NCI-H2107 treated with DMSO at 0.1 percent for 48 hours (cell line): ENCODE measurements around the gene LGI2.
"Not testable (repeated sequence)": the region's sequence is repeated elsewhere in the genome, so short reads cannot be mapped to it uniquely, and the experiment has no call there.

Experiments used
- DNase-seq: peaks from one replicate; lab custom pipeline; 2025; ENCODE audit not compliant: unreplicated experiment; lab: John Stamatoyannopoulos, UW

LGI2 gene

DNA sequence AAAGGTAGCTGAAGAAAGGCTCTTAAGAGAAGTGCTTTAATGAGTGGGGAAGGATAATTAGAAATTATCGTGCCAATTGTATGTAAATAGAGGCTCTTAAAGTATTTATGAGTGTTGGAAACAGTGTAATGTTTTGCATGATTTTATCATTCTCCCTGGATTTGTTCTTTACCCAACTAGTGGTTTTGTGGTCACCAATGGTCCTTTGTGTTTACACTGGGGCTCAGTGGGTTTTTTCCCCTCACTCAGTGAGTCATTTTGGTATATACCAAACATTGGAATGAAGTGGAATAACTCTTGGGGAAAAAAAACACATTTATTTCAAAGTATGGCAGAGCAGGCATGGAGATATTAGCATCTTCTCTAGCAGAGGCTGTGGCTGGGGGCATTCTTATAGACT is 20.8 kb upstream of the LGI2 start:
- DNase-seq = no peak

- DNase-seq = no peak
These were observed 19.8 kb upstream of the LGI2 start for GRCh38 chr4:25050370-25051078.

GRCh38 chr4:25043548-25043947 is 12.8 kb upstream of the LGI2 start:
- no peak for DNase-seq

DNA sequence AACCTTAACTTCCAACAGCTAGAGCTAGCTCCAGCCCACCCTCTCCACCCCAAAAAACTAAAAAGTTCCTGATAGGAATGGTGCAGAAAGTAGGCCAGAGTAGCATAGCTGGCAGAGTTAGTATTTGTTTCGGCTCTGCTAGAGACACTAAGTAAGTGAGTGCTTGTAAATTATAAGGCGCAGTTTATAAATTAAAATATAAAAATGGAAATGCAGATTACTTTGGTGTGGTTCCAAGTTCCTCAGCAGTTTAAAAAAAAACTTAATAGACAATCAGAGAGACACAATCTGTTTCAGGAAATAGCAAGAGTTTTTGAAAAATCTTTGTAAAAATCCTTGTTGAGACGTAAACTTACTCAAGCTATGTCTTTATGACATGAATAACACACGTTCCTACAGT is 2.8 kb upstream of the LGI2 start:
- DNase-seq = no peak

- no peak for DNase-seq
These were observed 1.4 kb upstream of the LGI2 start for GRCh38 chr4:25032126-25032525.

GRCh38 chr4:25031077-25031621 is 403 bp upstream of the LGI2 start:
- DNase-seq = no peak

- no peak for DNase-seq
These were observed 1.1 kb downstream of the LGI2 start for GRCh38 chr4:25029479-25030276.

GRCh38 chr4:25028851-25029250 is 1.9 kb downstream of the LGI2 start:
- no peak for DNase-seq

DNA sequence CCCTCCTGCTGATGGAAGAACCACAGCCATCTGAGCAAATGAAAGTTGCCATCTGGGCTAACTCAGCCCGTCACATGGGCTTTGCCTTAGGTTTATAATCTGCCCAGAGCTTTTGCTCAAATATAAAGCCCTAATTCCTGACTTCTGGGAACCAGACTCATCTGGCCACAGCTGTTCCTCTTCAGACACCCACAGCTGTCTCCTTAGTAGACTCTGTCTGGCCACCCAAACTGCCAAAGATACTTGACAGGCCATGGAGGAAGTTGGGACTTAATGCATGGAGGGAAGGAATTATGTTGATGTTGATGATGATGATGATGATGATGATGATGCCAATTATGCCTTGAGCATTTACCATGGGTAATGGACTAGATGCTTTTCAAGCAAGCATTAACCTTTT is 8.0 kb downstream of the LGI2 start:
- DNase-seq = no peak

DNA sequence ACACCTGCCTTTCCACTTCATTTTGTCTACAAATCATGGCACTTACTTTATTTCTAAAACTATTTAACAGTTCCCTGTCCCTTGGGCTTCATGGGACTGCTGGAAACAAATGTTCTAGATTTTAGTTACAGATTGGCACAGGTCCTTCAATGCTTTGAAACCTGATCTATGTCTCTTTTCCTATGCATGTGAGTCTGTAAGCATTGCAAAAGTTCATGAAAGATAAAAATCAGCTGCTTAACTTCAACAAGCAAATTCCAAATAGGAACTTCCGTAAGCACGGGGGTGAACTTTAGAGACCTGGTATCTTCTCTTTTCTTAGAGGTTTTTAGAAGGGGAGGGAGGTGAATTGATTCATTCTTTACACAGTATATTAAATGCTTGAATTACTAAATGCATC is 9.5 kb downstream of the LGI2 start:
- peak; percentile 45 for DNase-seq

GRCh38 chr4:25020236-25020635 is 10.5 kb downstream of the LGI2 start:
- DNase-seq = no peak

DNA sequence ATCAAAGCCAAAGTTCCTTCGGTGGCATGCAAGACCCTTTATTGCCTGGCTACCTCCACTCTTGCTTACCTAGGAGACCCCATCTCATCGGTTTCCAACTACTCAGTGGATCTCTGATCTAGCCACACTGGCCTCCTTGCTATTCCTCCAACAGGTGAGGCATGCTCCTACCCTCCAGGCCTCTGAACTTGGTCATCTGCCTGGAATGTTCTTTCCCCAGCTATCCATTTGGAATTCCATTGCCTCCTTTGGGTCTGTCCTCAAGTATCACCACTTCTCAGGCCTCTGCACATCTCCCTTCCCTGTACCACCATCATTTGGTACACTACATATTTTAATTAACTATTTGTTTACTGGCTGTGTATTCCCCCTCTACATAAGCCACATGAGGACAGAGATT is 11.2 kb downstream of the LGI2 start:
- no peak for DNase-seq

DNA sequence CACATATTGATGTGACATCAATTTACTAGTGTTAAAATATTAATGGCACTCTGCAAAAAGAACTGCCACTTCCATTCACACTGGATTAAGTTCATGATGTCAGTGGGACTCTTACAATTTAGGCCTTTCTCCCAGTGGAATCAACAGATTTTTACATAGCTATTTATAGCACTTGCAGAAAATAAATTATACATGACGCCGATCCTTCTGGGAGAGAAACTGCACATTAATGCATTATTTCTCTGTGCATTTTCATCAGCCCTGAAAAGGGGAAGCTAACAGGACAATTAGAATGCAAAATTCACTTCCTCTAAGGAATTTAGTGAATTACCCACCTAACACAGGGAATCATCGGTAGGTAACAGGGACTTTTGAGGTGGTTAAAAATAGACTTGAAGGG is 15.7 kb downstream of the LGI2 start:
- DNase-seq = no peak

DNA sequence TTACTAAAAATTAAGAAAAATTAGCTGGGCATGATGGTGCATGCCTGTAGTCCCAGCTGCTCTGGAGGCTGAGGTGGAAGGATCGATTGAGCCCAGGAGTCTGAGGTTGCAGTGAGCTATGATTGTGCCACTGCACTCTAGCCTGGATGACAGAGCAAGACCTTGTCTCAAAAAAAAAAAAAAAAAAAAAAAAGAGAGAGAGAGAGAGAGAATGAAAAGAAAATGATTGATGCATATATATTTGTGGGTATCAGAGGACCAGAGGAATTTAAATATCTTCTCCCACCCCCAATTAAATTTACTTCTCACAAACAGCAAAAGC is 16.1 kb downstream of the LGI2 start:
- DNase-seq = not testable (repeated sequence)

GRCh38 chr4:25013756-25014661 is 16.7 kb downstream of the LGI2 start:
- no peak for DNase-seq

DNA sequence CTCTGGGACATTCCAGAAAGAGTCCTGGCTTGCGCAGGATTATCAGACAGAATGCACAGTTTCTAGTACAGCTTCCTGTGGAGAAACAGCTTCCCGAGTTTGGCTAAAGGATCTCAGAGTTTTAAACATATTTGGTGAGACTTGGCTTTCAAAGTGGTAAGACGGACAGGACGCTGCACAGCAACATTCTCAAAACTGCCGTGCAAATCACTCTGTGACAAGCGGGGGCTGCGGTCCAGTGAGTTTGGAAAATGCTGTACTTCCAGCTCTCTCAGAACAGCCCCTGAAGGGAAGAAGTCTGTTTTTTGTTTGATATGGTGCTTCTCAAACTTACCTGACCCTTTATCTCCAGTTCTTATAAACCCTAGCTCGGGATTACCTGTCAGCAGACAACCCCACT is 18.1 kb downstream of the LGI2 start:
- DNase-seq = no peak

GRCh38 chr4:25011135-25011866 is 19.4 kb downstream of the LGI2 start:
- peak; percentile 23 for DNase-seq

GRCh38 chr4:25007598-25007997 is 23.1 kb downstream of the LGI2 start:
- DNase-seq = no peak

DNA sequence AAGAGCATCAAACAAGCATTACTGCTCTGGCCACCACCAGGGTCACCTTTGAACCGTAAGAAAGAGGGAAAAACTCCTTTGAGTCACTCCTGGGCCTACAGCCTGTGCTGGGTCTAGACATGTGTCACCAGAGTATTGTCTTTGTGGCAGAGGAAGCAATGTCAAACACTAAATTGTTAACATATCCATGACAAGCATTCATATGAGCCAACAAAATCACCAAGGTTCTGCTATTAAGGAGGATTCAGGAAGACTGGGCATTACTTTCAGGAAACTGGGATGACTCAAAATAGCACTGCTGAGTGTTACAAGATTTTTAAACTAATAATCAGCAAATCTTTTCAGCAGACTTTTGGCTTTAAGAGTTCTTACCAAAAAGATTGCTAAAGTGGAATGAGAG is 28.1 kb downstream of the LGI2 start:
- DNase-seq = no peak

- DNase-seq = no peak
These were observed 29.2 kb downstream of the LGI2 start for GRCh38 chr4:25001509-25001908.

GRCh38 chr4:25000639-25001038 is 30.1 kb downstream of the LGI2 start:
- no peak for DNase-seq
